ENCODE results near the gene MTARC2.

Gene MTARC2

GRCh38 chr1:220828179-220828490 is 80.0 kb downstream of the MTARC2 start:
- DNase-seq (ENCODE audit: low read depth) = no peak

DNA sequence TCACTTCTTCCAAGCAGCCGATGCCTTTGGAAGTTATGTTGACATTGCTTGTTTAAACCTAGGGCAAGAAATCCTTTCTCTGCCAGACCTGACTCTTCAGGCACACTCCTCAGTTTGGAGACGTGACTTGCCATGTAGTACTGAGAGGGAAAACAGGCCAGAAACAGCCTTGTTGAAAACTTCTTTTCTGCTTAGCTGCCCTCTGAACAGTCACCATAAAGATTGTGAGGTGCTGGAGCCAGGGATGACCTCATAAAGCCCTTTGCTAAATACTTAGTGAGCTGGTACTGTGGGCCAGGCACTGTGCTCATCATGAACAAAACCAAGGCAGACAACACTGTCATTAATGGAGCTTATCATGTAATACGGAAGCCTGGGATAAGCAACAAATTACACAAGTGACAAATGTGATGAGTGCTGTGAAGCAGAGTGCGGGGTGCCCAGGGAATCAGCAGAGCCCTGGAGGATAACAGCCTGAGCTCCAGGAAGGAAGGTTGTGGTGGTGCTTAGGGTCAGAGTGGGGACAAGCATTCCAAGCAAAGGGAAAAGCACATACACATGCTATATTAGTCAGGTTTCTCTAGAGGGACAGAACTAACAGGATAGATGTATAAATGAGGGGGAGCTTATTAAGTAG is 80.9 kb downstream of the MTARC2 start:
- DNase-seq (ENCODE audit: low read depth) = no peak

- DNase-seq (ENCODE audit: low read depth) = no peak
These were observed 85.3 kb downstream of the MTARC2 start for GRCh38 chr1:220833436-220833835.

Measured in HS-5 (cell line).